HCT116 (cell line): ENCODE results near the gene CASZ1. TPM values are rescaled to one million over a fixed set of nuclear protein-coding genes. Genes with fewer than 3 reads are reported as not detected.

Experiments
- ATAC-seq: fragments of 200-7000 bp; cut with Tn5 transposase; 2 replicates; pipeline ENCODE4 v1.9.1; 2020; ENCODE audit warnings: mild to moderate bottlenecking, moderate library complexity
- BruUV-seq: library from RNA; stranded (reverse); fragments of 400-500 nt; replicated peaks from 2 replicates; lab custom pipeline; 2021; lab: Mats Ljungman, UMichigan
- CTCF ChIA-PET: fragments of 300-600 bp; sonication (Branson Sonifier 250); formaldehyde crosslinking; loops from one replicate; lab custom pipeline; 2021; ENCODE audit warnings: antibody characterized with exemption; lab: Charles Lee
- POLR2A ChIA-PET: fragments of 300-600, 350-600 bp; sonication (Branson Sonifier 250); formaldehyde crosslinking; loops from one replicate; lab custom pipeline; 2021; ENCODE audit warnings: antibody characterized with exemption; lab: Charles Lee
- RAD21 ChIA-PET, 2 experiments: fragments of 300-600 bp; sonication (Branson Sonifier 250); formaldehyde crosslinking; loops; one replicate each; lab custom pipeline; 2023; ENCODE audit warnings: low total read pairs in 2 of 2; ENCODE audit not compliant: uncharacterized antibody in 2 of 2, unreplicated experiment in 2 of 2, low non-redundant PET in 1 of 2; lab: Charles Lee
- DNase-seq: peaks from one replicate; pipeline ENCODE4 v3.0.0-alpha.2; 2010; ENCODE audit warnings: low read depth, low spot score
- H2AFZ ChIP-seq: fragments of 200-600 bp; shearing (Covaris generic), sonication (generic); 2 replicates; pipeline ENCODE4 v1.6.1; 2017; ENCODE audit warnings: low read depth, mixed run types, mixed read lengths, antibody characterized with exemption, low read length; ENCODE audit not compliant: poor library complexity, severe bottlenecking
- H3K27ac ChIP-seq: 2 replicates; pipeline ENCODE4 v1.5.1; 2012; ENCODE audit warnings: low read depth, low read length
- H3K27me3 ChIP-seq: fragments of 200-600 bp; sonication (generic); 2 replicates; pipeline ENCODE4 v1.6.1; 2016; ENCODE audit warnings: mixed run types, low read length, mixed read lengths; ENCODE audit not compliant: insufficient read depth
- H3K36me3 ChIP-seq, 2 experiments: fragments of 200-500 bp in 1 of 2; fragments of 200-600 bp in 1 of 2; sonication (Bioruptor generic) in 1 of 2; sonication (generic) in 1 of 2; 2 replicates each; pipeline versions ENCODE4 v1.5.1 to v1.6.1; 2014 to 2016; ENCODE audit warnings: low read length in 2 of 2, inconsistent platforms in 1 of 2, mixed read lengths in 1 of 2, mixed run types in 1 of 2; ENCODE audit not compliant: insufficient read depth in 2 of 2, control insufficient read depth in 1 of 2
- H3K4me1 ChIP-seq, 2 experiments: fragments of 200-600 bp in 1 of 2; sonication (generic) in 1 of 2; 2 replicates each; pipeline versions ENCODE4 v1.5.1 to v1.6.1; 2012 to 2017; ENCODE audit warnings: low read length in 2 of 2, inconsistent platforms in 1 of 2, mild to moderate bottlenecking in 1 of 2, mixed read lengths in 1 of 2, mixed run types in 1 of 2, moderate library complexity in 1 of 2; ENCODE audit not compliant: insufficient read depth in 2 of 2, control insufficient read depth in 1 of 2
- H3K4me2 ChIP-seq: fragments of 200-600 bp; sonication (generic); 2 replicates; pipeline ENCODE4 v1.6.1; 2017; ENCODE audit warnings: mixed run types, low read length, mixed read lengths
- H3K4me3 ChIP-seq, 2 experiments: fragments of 200-600 bp in 1 of 2; sonication (generic) in 1 of 2; replicated peaks in 1 of 2; 2 replicates each; pipeline ENCODE4 v1.5.1; 2011 to 2016; ENCODE audit warnings: low read length in 2 of 2, control low read depth in 1 of 2, low read depth in 1 of 2, mild to moderate bottlenecking in 1 of 2, mixed read lengths in 1 of 2, mixed run types in 1 of 2
- H3K79me2 ChIP-seq: fragments of 200-600 bp; sonication (generic); 2 replicates; pipeline ENCODE4 v1.6.1; 2017; ENCODE audit warnings: mild to moderate bottlenecking, mixed run types, low read length, moderate library complexity, mixed read lengths; ENCODE audit not compliant: insufficient read depth
- H3K9ac ChIP-seq: fragments of 200-600 bp; sonication (generic); 2 replicates; pipeline ENCODE4 v1.6.1; 2016; ENCODE audit warnings: low read length, mixed read lengths
- H3K9me2 ChIP-seq: fragments of 200-600 bp; sonication (generic), shearing (Covaris generic); 2 replicates; pipeline ENCODE4 v1.6.1; 2017; ENCODE audit warnings: mixed run types, mild to moderate bottlenecking, moderate library complexity; ENCODE audit not compliant: insufficient read depth
- H3K9me3 ChIP-seq, 2 experiments: fragments of 200-500 bp in 1 of 2; fragments of 200-600 bp in 1 of 2; sonication (Bioruptor generic) in 1 of 2; sonication (generic) in 1 of 2; 2 replicates each; pipeline ENCODE4 v1.6.1; 2014 to 2017; ENCODE audit warnings: low read length in 2 of 2, mixed read lengths in 2 of 2, inconsistent platforms in 1 of 2, low read depth in 1 of 2, mild to moderate bottlenecking in 1 of 2, mixed run types in 1 of 2, moderate library complexity in 1 of 2; ENCODE audit not compliant: control insufficient read depth in 1 of 2, insufficient read depth in 1 of 2
- H4K20me1 ChIP-seq: fragments of 200-600 bp; sonication (generic), shearing (Covaris generic); 2 replicates; pipeline ENCODE4 v1.6.1; 2017; ENCODE audit warnings: mixed run types, mild to moderate bottlenecking, moderate library complexity; ENCODE audit not compliant: insufficient read depth
- CEBPB ChIP-seq: IDR thresholded peaks from 2 replicates; pipeline ENCODE4 v1.6.1; 2012; ENCODE audit warnings: low read depth
- CTCF ChIP-seq, 3 experiments: fragments of 200-600 bp in 1 of 3; sonication (generic) in 1 of 3; IDR thresholded peaks in 2 of 3; conservative IDR thresholded peaks in 1 of 3; 2 replicates each; pipeline ENCODE4 v1.5.1; 2012 to 2017; ENCODE audit warnings: low read depth in 2 of 3, low read length in 2 of 3, antibody characterized with exemption in 1 of 3, borderline replicate concordance in 1 of 3, control low read depth in 1 of 3, mild to moderate bottlenecking in 1 of 3, mixed read lengths in 1 of 3, mixed run types in 1 of 3, moderate library complexity in 1 of 3; ENCODE audit not compliant: insufficient read depth in 1 of 3
- EZH2 ChIP-seq: fragments of 200-600 bp; sonication (generic); IDR thresholded peaks from 2 replicates; pipeline ENCODE4 v1.6.1; 2017; ENCODE audit warnings: antibody characterized with exemption, mixed run types
- EZH2phosphoT487 ChIP-seq: fragments of 200-600 bp; IDR thresholded peaks from 2 replicates; pipeline ENCODE4 v1.6.1; 2018; ENCODE audit warnings: antibody characterized with exemption, borderline replicate concordance
- FOSL1 ChIP-seq: IDR thresholded peaks from 2 replicates; pipeline ENCODE4 v1.6.1; 2012; ENCODE audit warnings: low read depth
- JUND ChIP-seq: IDR thresholded peaks from 2 replicates; pipeline ENCODE4 v1.6.1; 2012
- MAX ChIP-seq: IDR thresholded peaks from 2 replicates; pipeline ENCODE4 v1.6.1; 2012
- POLR2A ChIP-seq: IDR thresholded peaks from 2 replicates; pipeline ENCODE4 v1.7.0; 2011; ENCODE audit warnings: borderline replicate concordance; ENCODE audit not compliant: insufficient read depth, insufficient read length; ENCODE audit errors: extremely low read depth
- POLR2AphosphoS5 ChIP-seq: IDR thresholded peaks from 2 replicates; pipeline ENCODE4 v1.6.1; 2011; ENCODE audit warnings: mild to moderate bottlenecking, low read depth, low read length, moderate library complexity
- RAD21 ChIP-seq: IDR thresholded peaks from 2 replicates; pipeline ENCODE4 v1.6.1; 2012; ENCODE audit warnings: low read depth, mild to moderate bottlenecking
- SIN3A ChIP-seq: IDR thresholded peaks from 2 replicates; pipeline ENCODE4 v1.6.1; 2012; ENCODE audit warnings: low read depth
- SRF ChIP-seq: IDR thresholded peaks from 2 replicates; pipeline ENCODE4 v1.6.1; 2012; ENCODE audit warnings: low read depth
- TCF7L2 ChIP-seq: IDR thresholded peaks from 2 replicates; pipeline ENCODE4 v1.7.0; 2011; ENCODE audit warnings: borderline replicate concordance, inconsistent platforms; ENCODE audit not compliant: insufficient read depth, insufficient read length; ENCODE audit errors: extremely low read depth
- YY1 ChIP-seq: IDR thresholded peaks from 2 replicates; pipeline ENCODE4 v1.6.1; 2011; ENCODE audit warnings: low read length, low read depth, moderate library complexity, mild to moderate bottlenecking; ENCODE audit not compliant: insufficient replicate concordance; ENCODE audit errors: extremely low read depth
- ZFX ChIP-seq: fragments of 450-650 bp; IDR thresholded peaks from 2 replicates; pipeline ENCODE4 v1.6.1; 2017
- ZNF274 ChIP-seq: fragments of 200-500 bp; sonication (Bioruptor generic); IDR thresholded peaks from 2 replicates; pipeline ENCODE4 v1.6.1; 2014; ENCODE audit warnings: mild to moderate bottlenecking, low read depth, low read length, inconsistent platforms
- intact Hi-C: fragments of 100-400 bp; cut with micrococcal nuclease; formaldehyde crosslinking; loops from 2 replicates; pipeline ENCODE4 v1.10.0; 2022
- total RNA-seq: library from RNA; stranded (reverse); gene quantifications from one replicate; pipeline ENCODE4 v1.2.1, GENCODE V29; 2021; ENCODE audit not compliant: unreplicated experiment

CASZ1 gene
- total RNA-seq, 1 experiment from 2014 or later: 7.7 TPM

GRCh38 chr1:10791105-10791951, 5.1 kb downstream of the CASZ1 start:
- Histone ChIP-seq H3K9me3 (no peaks in the 10 kb centered on the region), H3K4me1 (peaks cover 5 to 29% of the 10 kb centered on the region in 2 experiments; a peak in 3 of 4 replicates), H3K4me2 (no peak overlapping the region), H3K9ac (no peak overlapping the region), H3K27me3 (peaks cover 37% of the 10 kb centered on the region), H2AFZ (no peak overlapping the region), H3K27ac (no peak overlapping the region), H3K79me2 (no peaks in the 10 kb centered on the region), H3K36me3 (no peaks in the 10 kb centered on the region), H3K9me2 (no peaks in the 10 kb centered on the region), H3K4me3 (no peak overlapping the region), H4K20me1 (no peaks in the 10 kb centered on the region)
- RAD21 ChIA-PET: interaction anchor here in 1 of 2 experiments (1.0 kb wide), 1 partner anchor 10 kb away, joined by 3 read pairs; no protein-coding TSS in a partner anchor
- intact Hi-C loops: no loop called here
- DNase-seq (no peak), ATAC-seq (no peak)
- TF ChIP-seq ZNF274 (no peak), POLR2A (no peak), MAX (no peak), ZFX (no peak), POLR2AphosphoS5 (no peak), SRF (no peak), CEBPB (no peak), EZH2 (no peak), CTCF (IDR thresholded peaks at IDR 0.05 in 2 of 3, conservative IDR thresholded peaks at IDR 0.05 in 1 of 3; ENCODE audit: borderline replicate concordance in 1 of 3, insufficient read depth in 1 of 3, low read depth in 2 of 3, low read length in 2 of 3) (no peak), RAD21 (no peak), TCF7L2 (no peak), EZH2phosphoT487 (no peak), SIN3A (no peak), JUND (no peak), YY1 (no peak), FOSL1 (no peak)
- CTCF ChIA-PET: no interaction called here
- no TSS peak for BruUV-seq
- POLR2A ChIA-PET: interaction anchor here (1.5 kb wide), 1 partner anchor 12 kb away, joined by 6 read pairs; no protein-coding TSS in a partner anchor
